Measurements from ENCODE around the gene PRPF18.

Gene PRPF18

DNA sequence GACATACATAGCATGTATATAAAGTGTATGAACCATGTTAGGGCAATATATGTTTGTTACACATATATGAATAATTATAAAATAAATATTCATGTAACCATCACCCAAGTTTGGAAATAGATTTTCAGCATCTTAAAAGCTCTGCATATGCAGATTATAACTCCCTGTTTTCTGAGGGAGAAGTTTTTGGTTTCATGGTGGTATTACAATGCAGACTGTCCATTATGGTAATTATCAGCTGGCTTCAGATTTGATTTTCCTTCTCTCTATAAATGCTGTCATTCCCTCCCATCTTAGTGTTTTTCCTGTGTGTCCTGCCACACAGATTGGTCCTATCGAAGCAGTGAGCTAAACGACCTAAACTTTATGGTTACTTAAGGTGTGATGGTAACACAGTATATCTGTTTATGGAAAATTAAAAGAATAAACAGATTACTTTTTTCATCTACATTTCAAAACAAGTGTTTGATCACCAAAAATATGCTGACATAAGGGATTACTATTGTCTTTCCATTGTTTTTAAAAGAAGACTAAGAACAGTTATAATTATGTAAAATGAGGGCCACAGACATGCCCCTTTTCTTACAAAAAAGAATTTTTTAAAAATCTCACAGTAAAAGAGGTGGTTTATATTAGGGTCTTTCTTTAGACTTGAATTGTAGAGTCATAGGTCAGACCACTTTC is 17.7 kb downstream of the PRPF18 start:
- Histone ChIP-seq H3K27me3 (ENCODE audit: insufficient read depth, low read length) (no peaks in the 10 kb centered on the region), H3K36me3 (ENCODE audit: insufficient read depth, low read length) (peaks cover 7% of the 10 kb centered on the region), H3K79me2 (ENCODE audit: control insufficient read depth, insufficient read depth, low read length, unreplicated experiment) (no peaks in the 10 kb centered on the region), H3K4me1 (ENCODE audit: control insufficient read depth, insufficient read depth, low read length, unreplicated experiment) (no peaks in the 10 kb centered on the region), H3K4me3 (ENCODE audit: low read depth, low read length) (no peak overlapping the region), H3K27ac (ENCODE audit: low read depth, low read length) (no peak overlapping the region), H2AFZ (ENCODE audit: low read length, unreplicated experiment) (no peak overlapping the region)

DNA sequence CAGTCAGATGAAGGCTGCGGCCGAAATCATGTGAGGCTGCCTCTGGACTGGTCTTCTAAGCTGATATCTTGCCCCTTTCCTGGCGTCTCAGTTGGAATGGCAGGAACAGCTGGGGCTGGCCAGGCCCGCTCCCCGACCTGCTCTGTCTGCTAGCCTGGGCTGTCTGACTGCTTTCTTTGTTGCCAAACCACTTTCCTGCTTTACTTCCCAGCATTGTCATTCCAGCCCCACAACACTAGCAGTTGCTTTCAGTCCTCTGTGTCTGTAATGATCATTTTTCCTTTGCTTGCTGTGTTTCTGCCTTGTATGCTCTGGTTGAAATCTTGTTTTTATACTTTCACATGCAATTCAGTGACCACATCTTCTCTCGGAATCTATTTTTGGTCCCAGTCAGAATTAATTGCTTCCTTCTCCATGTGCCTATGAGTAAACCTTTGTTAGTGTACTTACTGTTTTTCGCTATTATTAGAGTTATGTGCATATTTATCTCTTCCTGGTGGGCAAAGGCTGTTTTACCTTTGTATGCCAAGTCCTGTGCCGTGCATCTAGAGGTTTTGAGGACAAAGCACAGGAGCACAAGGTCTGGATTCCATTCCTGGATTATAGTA is 21.6 kb downstream of the PRPF18 start:
- Histone ChIP-seq H3K4me1 (ENCODE audit: control insufficient read depth, insufficient read depth, low read length, unreplicated experiment) (no peaks in the 10 kb centered on the region), H3K27me3 (ENCODE audit: insufficient read depth, low read length) (no peaks in the 10 kb centered on the region), H3K36me3 (ENCODE audit: insufficient read depth, low read length) (peaks cover 7% of the 10 kb centered on the region; the same call in 1 of the 2 replicates), H3K79me2 (ENCODE audit: control insufficient read depth, insufficient read depth, low read length, unreplicated experiment) (no peaks in the 10 kb centered on the region), H3K4me3 (ENCODE audit: low read depth, low read length) (no peak overlapping the region), H2AFZ (ENCODE audit: low read length, unreplicated experiment) (no peak overlapping the region), H3K27ac (ENCODE audit: low read depth, low read length) (no peak overlapping the region)

DNA sequence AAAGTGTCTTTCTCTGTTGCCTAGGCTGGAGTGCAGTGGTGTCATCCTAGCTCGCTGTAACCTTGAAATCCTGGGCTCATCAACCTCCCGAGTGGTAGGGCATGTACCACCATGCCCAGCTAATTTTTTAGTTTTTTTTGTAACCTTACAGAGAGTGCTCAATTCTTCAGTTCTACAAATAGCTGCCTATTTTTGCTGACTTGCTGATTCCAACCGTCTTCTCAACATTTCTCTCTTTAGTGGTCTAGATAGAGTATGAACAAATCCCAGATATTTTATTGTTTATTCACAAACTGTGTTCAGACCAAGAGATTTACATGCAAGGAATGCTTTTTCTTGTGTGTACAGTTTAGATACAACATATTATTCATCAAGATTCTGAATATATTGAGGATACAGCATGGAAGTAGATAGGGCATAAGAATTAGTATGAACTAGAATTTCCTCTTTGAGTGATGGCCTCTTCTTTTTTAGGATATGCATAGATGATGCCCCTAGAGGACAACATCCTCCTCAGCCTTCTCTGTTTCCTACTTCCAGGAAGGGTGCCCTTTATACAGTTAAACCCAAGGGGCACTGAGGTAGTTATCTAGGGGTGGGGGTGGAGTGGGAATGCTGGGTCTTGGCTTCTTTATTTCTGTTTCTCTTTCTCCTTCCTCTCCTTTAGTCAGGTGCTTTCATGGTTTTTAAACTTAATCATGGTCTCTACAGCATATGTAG is 26.0 kb downstream of the PRPF18 start:
- H3K4me3 ChIP-seq (ENCODE audit: low read depth, low read length): no peak overlapping the region
- H3K27me3 ChIP-seq (ENCODE audit: insufficient read depth, low read length): no peaks in the 10 kb centered on the region
- H3K79me2 ChIP-seq (ENCODE audit: control insufficient read depth, insufficient read depth, low read length, unreplicated experiment): no peaks in the 10 kb centered on the region
- H3K4me1 ChIP-seq (ENCODE audit: control insufficient read depth, insufficient read depth, low read length, unreplicated experiment): no peaks in the 10 kb centered on the region
- no peak overlapping the region for H3K27ac ChIP-seq (ENCODE audit: low read depth, low read length)
- no peak overlapping the region for H2AFZ ChIP-seq (ENCODE audit: low read length, unreplicated experiment)
- peaks cover 23% of the 10 kb centered on the region for H3K36me3 ChIP-seq (ENCODE audit: insufficient read depth, low read length)

DNA sequence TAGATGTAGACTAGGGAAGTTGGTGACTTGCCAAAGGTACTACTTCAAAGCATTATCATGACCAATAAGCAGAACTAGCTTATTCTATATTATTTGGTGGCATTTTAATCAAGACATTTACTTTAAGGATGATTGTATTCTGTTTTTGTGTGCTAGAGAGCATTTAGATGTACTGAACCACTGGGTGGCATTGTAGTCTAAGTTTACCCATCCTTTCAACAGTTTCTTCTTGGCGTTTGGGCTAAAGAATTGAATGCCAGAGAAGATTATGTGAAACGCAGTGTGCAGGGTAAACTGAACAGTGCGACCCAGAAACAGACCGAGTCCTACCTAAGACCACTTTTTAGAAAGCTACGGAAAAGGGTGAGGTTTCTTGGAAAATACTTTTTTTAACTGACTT is 26.8 kb downstream of the PRPF18 start:
- Histone ChIP-seq H3K4me1 (ENCODE audit: control insufficient read depth, insufficient read depth, low read length, unreplicated experiment) (no peaks in the 10 kb centered on the region), H2AFZ (ENCODE audit: low read length, unreplicated experiment) (no peak overlapping the region), H3K36me3 (ENCODE audit: insufficient read depth, low read length) (peaks cover 23% of the 10 kb centered on the region), H3K4me3 (ENCODE audit: low read depth, low read length) (no peak overlapping the region), H3K79me2 (ENCODE audit: control insufficient read depth, insufficient read depth, low read length, unreplicated experiment) (no peaks in the 10 kb centered on the region), H3K27me3 (ENCODE audit: insufficient read depth, low read length) (no peaks in the 10 kb centered on the region), H3K27ac (ENCODE audit: low read depth, low read length) (no peak overlapping the region)

DNA sequence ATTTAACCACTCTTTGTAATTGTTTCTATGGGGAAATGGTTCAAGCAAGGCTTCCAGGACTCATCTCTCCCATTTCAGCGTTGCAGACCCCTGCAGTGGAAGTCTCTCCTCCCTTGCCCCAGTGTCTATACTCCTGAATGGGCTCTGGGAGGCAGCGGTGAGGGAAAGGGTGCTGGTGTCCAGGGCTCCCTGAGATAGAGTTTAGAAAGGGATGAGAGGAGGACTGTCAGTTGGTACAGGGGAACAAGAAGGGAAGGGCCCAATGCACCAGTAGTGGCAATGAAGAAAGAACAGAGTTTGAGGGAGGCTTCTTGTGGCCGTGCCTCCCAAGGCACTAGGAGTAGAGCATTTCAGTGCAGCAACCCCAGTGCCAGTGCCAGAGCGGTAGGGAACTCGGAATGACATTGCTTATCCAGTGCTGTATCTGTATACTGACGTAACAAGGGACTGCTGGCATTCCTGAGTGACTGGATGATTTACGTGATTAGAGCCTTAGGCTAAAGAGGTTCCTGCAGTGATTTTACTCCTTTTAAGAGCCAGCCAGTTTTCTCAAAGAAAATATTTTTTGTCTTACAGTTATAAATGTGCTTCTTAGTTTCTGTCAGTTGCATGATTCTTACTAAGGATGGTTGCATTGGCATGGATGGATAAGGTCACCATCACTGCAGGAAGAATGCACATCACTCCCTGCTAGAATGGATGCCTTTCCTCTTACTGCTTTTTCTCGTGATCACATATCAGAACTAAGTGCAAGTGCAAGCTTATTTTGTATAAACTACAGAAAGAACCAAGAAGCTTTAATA is 28.0 kb downstream of the PRPF18 start:
- peaks cover 21% of the 10 kb centered on the region for H3K36me3 ChIP-seq (ENCODE audit: insufficient read depth, low read length)
- no peak overlapping the region for H3K27ac ChIP-seq (ENCODE audit: low read depth, low read length)
- no peak overlapping the region for H2AFZ ChIP-seq (ENCODE audit: low read length, unreplicated experiment)
- no peaks in the 10 kb centered on the region for H3K79me2 ChIP-seq (ENCODE audit: control insufficient read depth, insufficient read depth, low read length, unreplicated experiment)
- H3K27me3 ChIP-seq (ENCODE audit: insufficient read depth, low read length): no peaks in the 10 kb centered on the region
- no peaks in the 10 kb centered on the region for H3K4me1 ChIP-seq (ENCODE audit: control insufficient read depth, insufficient read depth, low read length, unreplicated experiment)
- H3K4me3 ChIP-seq (ENCODE audit: low read depth, low read length): no peak overlapping the region

DNA sequence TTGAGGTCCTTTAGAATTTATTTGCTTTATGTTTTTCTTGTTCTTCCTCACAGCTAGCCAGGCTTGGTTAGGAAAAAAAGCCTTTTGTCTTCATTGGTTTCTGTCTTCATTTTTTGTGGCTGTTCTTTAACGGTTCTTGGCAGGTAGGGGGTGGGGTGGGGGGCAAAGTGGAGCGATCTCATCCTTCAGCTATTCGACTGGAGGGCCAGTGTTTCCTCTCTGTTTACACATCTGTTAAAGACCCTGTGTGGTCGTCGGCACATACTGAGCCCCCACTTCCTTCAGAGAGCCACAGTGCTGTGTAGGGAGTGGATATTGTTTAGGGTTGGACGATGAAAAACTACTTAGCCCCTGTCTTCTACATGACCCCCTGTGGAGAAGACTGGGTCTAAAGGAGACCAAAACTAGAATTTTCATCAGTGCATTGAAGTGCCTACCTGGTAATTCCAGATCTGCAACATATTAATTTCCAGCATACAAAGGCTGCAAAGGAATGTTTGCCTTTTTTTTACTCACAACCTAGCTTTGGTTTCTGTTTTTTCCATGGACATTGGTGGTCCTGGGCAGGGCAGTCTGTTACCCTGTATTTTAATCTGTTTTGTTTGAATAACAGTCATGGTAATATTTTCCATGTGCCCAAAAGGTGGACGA is 29.0 kb downstream of the PRPF18 start:
- no peak overlapping the region for H3K4me3 ChIP-seq (ENCODE audit: low read depth, low read length)
- no peak overlapping the region for H2AFZ ChIP-seq (ENCODE audit: low read length, unreplicated experiment)
- H3K36me3 ChIP-seq (ENCODE audit: insufficient read depth, low read length): peaks cover 19% of the 10 kb centered on the region
- no peaks in the 10 kb centered on the region for H3K79me2 ChIP-seq (ENCODE audit: control insufficient read depth, insufficient read depth, low read length, unreplicated experiment)
- H3K4me1 ChIP-seq (ENCODE audit: control insufficient read depth, insufficient read depth, low read length, unreplicated experiment): no peaks in the 10 kb centered on the region
- no peak overlapping the region for H3K27ac ChIP-seq (ENCODE audit: low read depth, low read length)
- no peaks in the 10 kb centered on the region for H3K27me3 ChIP-seq (ENCODE audit: insufficient read depth, low read length)

DNA sequence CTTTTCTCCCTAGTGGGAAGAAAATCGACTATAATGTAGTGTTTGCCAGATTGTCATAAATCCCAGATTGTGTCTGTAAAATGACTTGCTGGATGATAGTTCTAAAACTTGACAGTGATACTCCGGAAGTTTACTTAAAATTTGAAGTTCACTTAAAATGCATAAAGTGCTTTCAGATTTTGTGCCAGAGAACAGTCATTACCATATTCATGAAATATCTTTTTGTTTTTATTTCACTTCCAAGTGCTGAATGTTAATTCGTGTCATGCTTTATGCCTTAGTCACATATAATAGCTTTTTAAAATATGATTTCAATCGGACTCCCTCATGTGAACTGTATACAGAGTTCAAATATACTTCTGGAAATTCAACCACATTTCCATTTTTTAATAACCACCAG is 30.4 kb downstream of the PRPF18 start:
- no peaks in the 10 kb centered on the region for H3K27me3 ChIP-seq (ENCODE audit: insufficient read depth, low read length)
- no peaks in the 10 kb centered on the region for H3K79me2 ChIP-seq (ENCODE audit: control insufficient read depth, insufficient read depth, low read length, unreplicated experiment)
- H3K4me3 ChIP-seq (ENCODE audit: low read depth, low read length): no peak overlapping the region
- H2AFZ ChIP-seq (ENCODE audit: low read length, unreplicated experiment): no peak overlapping the region
- peaks cover 19% of the 10 kb centered on the region for H3K36me3 ChIP-seq (ENCODE audit: insufficient read depth, low read length)
- H3K27ac ChIP-seq (ENCODE audit: low read depth, low read length): no peak overlapping the region
- H3K4me1 ChIP-seq (ENCODE audit: control insufficient read depth, insufficient read depth, low read length, unreplicated experiment): no peaks in the 10 kb centered on the region

DNA sequence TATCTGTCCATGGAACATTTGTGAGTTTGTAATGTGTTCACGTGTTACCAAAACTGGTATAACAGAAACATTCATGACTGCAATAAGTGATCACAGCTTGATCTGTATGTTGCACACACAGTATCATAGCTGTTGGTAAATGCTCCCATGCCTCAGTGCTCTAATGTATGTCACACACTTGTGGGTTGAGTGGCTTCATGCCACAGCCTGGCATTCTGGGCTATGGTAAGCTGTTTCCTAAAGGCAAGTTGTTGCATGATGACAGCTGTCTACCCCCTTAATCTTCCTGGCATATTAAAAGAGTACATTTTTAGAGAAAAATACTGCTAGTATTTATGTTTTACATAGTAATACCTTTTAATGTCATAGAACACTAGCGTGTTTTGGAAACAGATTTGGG is 35.2 kb downstream of the PRPF18 start:
- no peak overlapping the region for H3K4me3 ChIP-seq (ENCODE audit: low read depth, low read length)
- no peak overlapping the region for H3K27ac ChIP-seq (ENCODE audit: low read depth, low read length)
- no peaks in the 10 kb centered on the region for H3K79me2 ChIP-seq (ENCODE audit: control insufficient read depth, insufficient read depth, low read length, unreplicated experiment)
- no peaks in the 10 kb centered on the region for H3K27me3 ChIP-seq (ENCODE audit: insufficient read depth, low read length)
- no peak overlapping the region for H2AFZ ChIP-seq (ENCODE audit: low read length, unreplicated experiment)
- no peaks in the 10 kb centered on the region for H3K4me1 ChIP-seq (ENCODE audit: control insufficient read depth, insufficient read depth, low read length, unreplicated experiment)
- H3K36me3 ChIP-seq (ENCODE audit: insufficient read depth, low read length): peaks cover 9% of the 10 kb centered on the region; the same call in 1 of the 2 replicates

DNA sequence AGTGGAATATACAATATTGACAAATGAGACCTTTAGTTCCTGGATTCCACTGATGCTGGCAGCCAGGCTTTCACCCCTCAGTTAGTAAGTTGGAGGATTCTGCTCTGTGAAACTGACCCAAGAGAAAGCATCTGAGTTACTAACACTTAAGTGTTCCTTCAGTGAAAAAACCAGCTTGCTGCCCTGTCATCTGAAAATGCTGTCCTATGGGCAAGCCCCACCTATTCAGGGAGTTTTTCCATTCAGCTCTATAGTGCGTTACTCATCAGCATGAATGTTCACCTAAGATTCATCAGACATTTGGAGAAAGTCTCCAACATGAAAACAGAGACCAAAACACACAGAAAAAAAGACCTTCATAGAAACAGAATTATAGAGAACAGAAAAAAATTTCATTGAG is 37.9 kb downstream of the PRPF18 start:
- no peak overlapping the region for H3K27ac ChIP-seq (ENCODE audit: low read depth, low read length)
- H2AFZ ChIP-seq (ENCODE audit: low read length, unreplicated experiment): no peak overlapping the region
- no peaks in the 10 kb centered on the region for H3K4me1 ChIP-seq (ENCODE audit: control insufficient read depth, insufficient read depth, low read length, unreplicated experiment)
- 0 out of 2 replicates have a peak, but pooled peaks cover 3% of the 10 kb centered on the region for H3K36me3 ChIP-seq (ENCODE audit: insufficient read depth, low read length)
- no peak overlapping the region for H3K4me3 ChIP-seq (ENCODE audit: low read depth, low read length)
- no peaks in the 10 kb centered on the region for H3K79me2 ChIP-seq (ENCODE audit: control insufficient read depth, insufficient read depth, low read length, unreplicated experiment)
- H3K27me3 ChIP-seq (ENCODE audit: insufficient read depth, low read length): no peaks in the 10 kb centered on the region

Measured in ACC112 (cell line).